Heart left ventricle (tissue), 13 donors: Measurements from ENCODE around the gene CHCHD3.

Experiments
- CTCF ChIP-seq, 12 donors: fragments of 200-600 bp; sonication (generic) in 4 of 12; IDR thresholded peaks; one replicate each; pipeline versions ENCODE4 v1.5.0 to v1.8.0; 2018 to 2022; ENCODE audit warnings: antibody characterized with exemption in 12 of 12, mild to moderate bottlenecking in 5 of 12
- POLR2A ChIP-seq, 2 donors: fragments of 450-650 bp; IDR thresholded peaks; one replicate each; pipeline ENCODE4 v1.6.1; 2017; ENCODE audit warnings: antibody characterized with exemption in 2 of 2, mild to moderate bottlenecking in 2 of 2, moderate library complexity in 2 of 2
- donor health status: ischemic (EF 13 %, LVEDD 7.1; RV severe dilation, severe dysfunction).
- donor health status: DM: no; HTN: yes; CAD: no.
- donor health status: DM: no; HTN: no; CAD: no.
- donor health status: ischemic (EF 25% LVEDD 6.9; RV normal size, moderate dysfunction).
- donor health status: ischemic (EF 25% LVEDD 5.7; RV mildly dilated, moderate dysfunction).
- donor health status: ischemic (EF 35%, LVEDD 5.7; RV mildly dilated, moderate dysfunction).
- donor health status: nonischemic (EF 11% LVEDD 7.7; RV severe dilation, severe dysfunction).
- donor health status: DM: yes; HTN: yes; CAD: no.
- donor health status: PGD.
- donor health status: ischemic (EF 29% LVEDD 5.4; RV normal size, mild dysfunction).
- donor health status: nonischemic (EF 23%, LVEDD 6.1; RV moderate dilation, normal function).

GRCh38 chr7:133119067-133119466 is 37.2 kb upstream of the CHCHD3 start:
- no peak for TF ChIP-seq CTCF (IDR thresholded peaks at IDR 0.05)
- TF ChIP-seq POLR2A (IDR thresholded peaks at IDR 0.05): no peak
